Natural killer cell (primary cell): ENCODE results near the gene NUDT16L1. TPM values are rescaled to one million over a fixed set of nuclear protein-coding genes. Genes with fewer than 3 reads are reported as not detected.

Source experiments
- ATAC-seq, 3 donors: fragments of 150-1000 bp in 2 of 3; fragments of 200-7000 bp in 1 of 3; cut with Tn5 transposase; 1 replicate in 1 of 3; 2 replicates in 2 of 3; pipeline ENCODE4 v1.10.0; 2021; ENCODE audit warnings: mild to moderate bottlenecking in 2 of 3, moderate library complexity in 2 of 3
- DNase-seq, 2 donors: peaks; one replicate each; pipeline versions ENCODE4 v3.0.0 to v3.0.0-alpha.2; 2013 to 2021; ENCODE audit warnings: mixed read lengths in 1 of 2
- H3K27ac ChIP-seq: one replicate; pipeline ENCODE4 v1.5.1; 2013; ENCODE audit warnings: mild to moderate bottlenecking, low read length
- H3K27me3 ChIP-seq: one replicate; pipeline ENCODE4 v1.6.1; 2013; ENCODE audit warnings: low read length; ENCODE audit not compliant: control insufficient read depth, insufficient read depth
- H3K36me3 ChIP-seq: one replicate; pipeline ENCODE4 v1.6.1; 2013; ENCODE audit warnings: low read length; ENCODE audit not compliant: control insufficient read depth, insufficient read depth
- H3K4me1 ChIP-seq: one replicate; pipeline ENCODE4 v1.6.1; 2013; ENCODE audit warnings: low read length; ENCODE audit not compliant: control insufficient read depth, insufficient read depth
- H3K4me3 ChIP-seq: one replicate; pipeline ENCODE4 v1.5.1; 2013; ENCODE audit warnings: low read length
- H3K9me3 ChIP-seq: one replicate; pipeline ENCODE4 v1.6.1; 2013; ENCODE audit warnings: low read length; ENCODE audit not compliant: control insufficient read depth, insufficient read depth
- H3K27ac Mint-ChIP-seq, 2 donors: one replicate each; pipeline ENCODE4 v1.8.0; 2022; ENCODE audit warnings: mild to moderate bottlenecking in 2 of 2, mixed read lengths in 2 of 2, moderate library complexity in 1 of 2
- H3K27me3 Mint-ChIP-seq, 2 donors: one replicate each; pipeline ENCODE4 v1.8.0; 2022; ENCODE audit warnings: low read depth in 2 of 2, mixed read lengths in 2 of 2
- H3K36me3 Mint-ChIP-seq: one replicate; pipeline ENCODE4 v1.8.0; 2022; ENCODE audit warnings: mixed read lengths
- H3K4me1 Mint-ChIP-seq, 2 donors: one replicate each; pipeline ENCODE4 v1.8.0; 2022; ENCODE audit warnings: mixed read lengths in 2 of 2
- H3K4me3 Mint-ChIP-seq: one replicate; pipeline ENCODE4 v1.8.0; 2022; ENCODE audit warnings: mild to moderate bottlenecking, moderate library complexity, mixed read lengths
- H3K9me3 Mint-ChIP-seq, 2 donors: one replicate each; pipeline ENCODE4 v1.8.0; 2022; ENCODE audit warnings: mixed read lengths in 2 of 2
- WGBS: methylation state at CpG from one replicate; pipeline ENCODE4 v1.1.7; 2013; ENCODE audit warnings: missing lambda C conversion rate; ENCODE audit not compliant: insufficient coverage; 5-methylcytosine and 5-hydroxymethylcytosine counted together
- intact Hi-C: fragments of 100-400 bp; cut with micrococcal nuclease; formaldehyde crosslinking; loops from one replicate; pipeline ENCODE4 v1.14.2; 2022
- total RNA-seq, 4 donors: library from RNA; stranded (reverse); fragments of 120-200 nt in 1 of 4; gene quantifications; one replicate each; pipeline versions ENCODE4 v1.2.3 to v1.2.4, GENCODE V29; 2013 to 2022
- TF ChIP-seq, protein P1 (sequence below): fragments of 200-600 bp; IDR thresholded peaks from one replicate; pipeline ENCODE4 v1.8.0; 2022; ENCODE audit warnings: antibody characterized with exemption

Gene NUDT16L1
- total RNA-seq, 3 donors from 2014 or later (not counting 1 experiment from before 2014, with no cell fraction given) = 30.8 to 39.1 (median 35.0) TPM

DNA sequence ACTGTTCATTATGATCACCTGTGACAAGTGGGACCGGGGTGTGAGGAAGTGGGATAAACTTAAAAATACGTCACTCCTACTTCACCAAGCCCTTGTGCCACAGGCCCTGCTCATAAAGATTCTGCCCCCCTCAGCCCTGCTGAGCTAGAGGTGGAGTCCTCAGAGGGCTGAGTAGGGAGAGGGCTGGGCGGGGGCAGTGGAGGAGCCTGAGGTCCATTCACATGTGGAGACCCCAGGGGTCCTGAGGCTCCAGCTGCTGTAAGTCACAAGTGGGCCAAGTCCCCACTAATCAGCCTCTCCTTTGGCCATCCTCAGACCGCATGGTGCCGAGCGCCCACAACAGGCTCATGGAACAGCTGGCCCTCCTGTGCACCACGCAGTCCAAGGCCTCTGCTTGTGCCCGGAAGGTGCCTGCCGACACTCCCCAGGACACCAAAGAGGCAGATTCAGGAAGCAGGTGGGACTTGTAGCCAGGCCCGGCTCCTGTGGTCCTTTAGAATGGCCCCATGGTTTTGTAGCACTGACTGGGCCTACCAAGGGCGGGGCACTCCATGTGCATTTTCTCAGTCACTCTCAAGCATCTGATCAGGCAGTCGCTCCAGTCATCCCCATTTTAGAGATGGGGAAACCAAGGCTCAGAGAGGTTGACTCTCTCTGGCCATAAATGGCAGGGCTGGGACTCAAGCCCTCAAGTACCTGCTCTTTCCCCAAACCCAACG lies 51.4 kb downstream of the NUDT16L1 start:
- no peak for ATAC-seq
- H3K4me3 Mint-ChIP-seq = no peak overlapping the region
- no peaks in the 10 kb centered on the region for H3K27me3 Mint-ChIP-seq
- no peaks in the 10 kb centered on the region for H3K9me3 Mint-ChIP-seq
- H3K9me3 ChIP-seq = no peaks in the 10 kb centered on the region
- H3K27ac ChIP-seq = no peak overlapping the region
- no peak for DNase-seq
- H3K4me1 ChIP-seq = no peaks in the 10 kb centered on the region
- H3K27ac Mint-ChIP-seq = no peak overlapping the region
- TF ChIP-seq, protein P1, sequence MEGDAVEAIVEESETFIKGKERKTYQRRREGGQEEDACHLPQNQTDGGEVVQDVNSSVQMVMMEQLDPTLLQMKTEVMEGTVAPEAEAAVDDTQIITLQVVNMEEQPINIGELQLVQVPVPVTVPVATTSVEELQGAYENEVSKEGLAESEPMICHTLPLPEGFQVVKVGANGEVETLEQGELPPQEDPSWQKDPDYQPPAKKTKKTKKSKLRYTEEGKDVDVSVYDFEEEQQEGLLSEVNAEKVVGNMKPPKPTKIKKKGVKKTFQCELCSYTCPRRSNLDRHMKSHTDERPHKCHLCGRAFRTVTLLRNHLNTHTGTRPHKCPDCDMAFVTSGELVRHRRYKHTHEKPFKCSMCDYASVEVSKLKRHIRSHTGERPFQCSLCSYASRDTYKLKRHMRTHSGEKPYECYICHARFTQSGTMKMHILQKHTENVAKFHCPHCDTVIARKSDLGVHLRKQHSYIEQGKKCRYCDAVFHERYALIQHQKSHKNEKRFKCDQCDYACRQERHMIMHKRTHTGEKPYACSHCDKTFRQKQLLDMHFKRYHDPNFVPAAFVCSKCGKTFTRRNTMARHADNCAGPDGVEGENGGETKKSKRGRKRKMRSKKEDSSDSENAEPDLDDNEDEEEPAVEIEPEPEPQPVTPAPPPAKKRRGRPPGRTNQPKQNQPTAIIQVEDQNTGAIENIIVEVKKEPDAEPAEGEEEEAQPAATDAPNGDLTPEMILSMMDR = no peak
- intact Hi-C loops = no loop called here
- H3K36me3 Mint-ChIP-seq = no peaks in the 10 kb centered on the region
- WGBS = 83% methylated on average over 11 of the region's 13 CpGs
- H3K4me1 Mint-ChIP-seq = peaks cover 17% of the 10 kb centered on the region in 2 donors
- H3K36me3 ChIP-seq = no peaks in the 10 kb centered on the region
- H3K27me3 ChIP-seq = no peaks in the 10 kb centered on the region
- H3K4me3 ChIP-seq = no peak overlapping the region

DNA sequence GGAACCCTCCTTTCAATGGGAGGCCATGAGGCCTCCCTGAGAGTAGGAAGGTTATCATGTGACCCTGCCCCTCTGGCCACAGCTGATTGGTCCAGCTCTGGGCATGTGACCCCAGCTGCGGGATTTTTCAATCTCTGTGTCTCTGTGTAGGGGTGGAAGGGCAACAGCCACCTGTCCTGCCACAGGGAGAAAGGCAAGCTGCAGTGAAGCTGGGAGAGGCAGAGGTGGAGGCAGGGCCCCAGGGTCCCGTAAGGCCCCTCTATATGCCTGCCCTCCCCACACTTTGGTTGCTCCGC lies 51.9 kb downstream of the NUDT16L1 start:
- no peak for ATAC-seq

More for the DNA sequence above, 51.9 kb downstream of the NUDT16L1 start:
- no peaks in the 10 kb centered on the region for H3K4me1 ChIP-seq
- TF ChIP-seq, protein P1 = no peak
- no peaks in the 10 kb centered on the region for H3K9me3 Mint-ChIP-seq
- no peaks in the 10 kb centered on the region for H3K36me3 Mint-ChIP-seq
- H3K27me3 Mint-ChIP-seq = no peaks in the 10 kb centered on the region
- intact Hi-C loops = no loop called here
- H3K27me3 ChIP-seq = no peaks in the 10 kb centered on the region
- no peak overlapping the region for H3K4me3 Mint-ChIP-seq
- WGBS = 92% methylated on average over 3 of the region's 3 CpGs
- no peak overlapping the region for H3K4me3 ChIP-seq
- no peaks in the 10 kb centered on the region for H3K9me3 ChIP-seq
- H3K4me1 Mint-ChIP-seq = peaks cover 17% of the 10 kb centered on the region in 2 donors
- H3K27ac ChIP-seq = no peak overlapping the region
- DNase-seq = no peak
- H3K27ac Mint-ChIP-seq = no peak overlapping the region
- H3K36me3 ChIP-seq = no peaks in the 10 kb centered on the region

Other genes starting within 250 kb of the NUDT16L1 start
- gene NMRAL1, start 218.9 kb upstream of the NUDT16L1 start, total RNA-seq = 10 to 100 TPM; 66.6 to 71.2 (median 69.8) TPM
- 100 to 1,000 TPM in 1 of 3 donors, 10 to 100 TPM in 2; 66.0 to 104 (median 77.3) TPM for gene HMOX2, start 217.2 kb upstream of the NUDT16L1 start, total RNA-seq
- gene CDIP1, start 154.8 kb upstream of the NUDT16L1 start, total RNA-seq = 10 to 100 TPM; 35.2 to 49.2 (median 37.9) TPM
- under 1 TPM; 0.35 to 0.61 (median 0.43) TPM for gene C16orf96, start 137.2 kb upstream of the NUDT16L1 start, total RNA-seq
- 10 to 100 TPM; 40.8 to 54.4 (median 53.6) TPM for gene UBALD1, start 78.7 kb upstream of the NUDT16L1 start, total RNA-seq
- 100 to 1,000 TPM; 102 to 106 (median 105) TPM for gene MGRN1, start 68.7 kb upstream of the NUDT16L1 start, total RNA-seq
- gene ANKS3, start 40.7 kb downstream of the NUDT16L1 start, total RNA-seq = 10 to 100 TPM; 19.7 to 20.8 (median 20.5) TPM
- under 1 TPM in 1 of 3 donors, not detected in 2; 0.54 TPM for gene DNAAF8, start 41.0 kb downstream of the NUDT16L1 start, total RNA-seq
- 10 to 100 TPM; 11.4 to 20.3 (median 13.0) TPM for gene ZNF500, start 73.6 kb downstream of the NUDT16L1 start, total RNA-seq
- gene SEPTIN12, start 94.8 kb downstream of the NUDT16L1 start, total RNA-seq = under 1 TPM in 1 of 3 donors, not detected in 2; 0.59 TPM
- gene SMIM22, start 101.8 kb downstream of the NUDT16L1 start, total RNA-seq = not detected
- gene ROGDI, start 109.1 kb downstream of the NUDT16L1 start, total RNA-seq = 10 to 100 TPM in 1 of 3 donors, 1 to 10 TPM in 2; 6.6 to 15.5 (median 7.5) TPM
- 100 to 1,000 TPM; 112 to 129 (median 125) TPM for gene GLYR1, start 153.7 kb downstream of the NUDT16L1 start, total RNA-seq
- gene UBN1, start 153.9 kb downstream of the NUDT16L1 start, total RNA-seq = 10 to 100 TPM; 70.5 to 81.6 (median 79.9) TPM
- not detected for gene PPL, start 243.6 kb downstream of the NUDT16L1 start, total RNA-seq